GM23338 (cell line): Measurements from ENCODE around the gene SRGN.

ENCODE experiments used
- CREB1 ChIP-seq: fragments of 250-450 bp; sonication (Bioruptor Pico); IDR thresholded peaks from 2 replicates; pipeline ENCODE4 v1.5.0; 2020; ENCODE audit warnings: low read depth, mild to moderate bottlenecking, moderate library complexity
- CTCF ChIP-seq, 2 experiments: fragments of 200-600 bp in 1 of 2; sonication (generic) in 1 of 2; conservative IDR thresholded peaks; 2 replicates each; pipeline versions ENCODE4 v1.5.1 to v1.6.1; 2016 to 2017; ENCODE audit warnings: antibody characterized with exemption in 2 of 2, low read depth in 2 of 2, mild to moderate bottlenecking in 2 of 2, moderate library complexity in 1 of 2
- ETS1 ChIP-seq: IDR thresholded peaks from 2 replicates; pipeline ENCODE4 v1.6.1; 2016; ENCODE audit warnings: antibody characterized with exemption
- EZH2 ChIP-seq: fragments of 200-600 bp; sonication (generic); IDR thresholded peaks from one replicate; pipeline ENCODE4 v1.8.0; 2017; ENCODE audit warnings: antibody characterized with exemption, mild to moderate bottlenecking, low read depth; ENCODE audit not compliant: unreplicated experiment
- POLR2AphosphoS5 ChIP-seq: IDR thresholded peaks from 2 replicates; pipeline ENCODE4 v1.6.1; 2016; ENCODE audit warnings: antibody characterized with exemption, low read depth

GRCh38 chr10:69067189-69067588 lies 20.7 kb upstream of the SRGN start:
- TF ChIP-seq CTCF (conservative IDR thresholded peaks at IDR 0.05; ENCODE audit: low read depth in 2 of 2) = no peak
- no peak for TF ChIP-seq EZH2
- TF ChIP-seq ETS1 = no peak
- no peak for TF ChIP-seq POLR2AphosphoS5
- no peak for TF ChIP-seq CREB1 (CRISPR knock-in tag)
